HTERT RPE-1 (cell line): ENCODE data around the gene AFG3L2.

Experiments
- in situ Hi-C: fragments of 300-500 bp; cut with MboI; formaldehyde crosslinking; loops from 4 replicates; pipeline ENCODE4 v1.14.3; 2020; ENCODE audit warnings: low sequenced_read_pairs

Gene AFG3L2

DNA sequence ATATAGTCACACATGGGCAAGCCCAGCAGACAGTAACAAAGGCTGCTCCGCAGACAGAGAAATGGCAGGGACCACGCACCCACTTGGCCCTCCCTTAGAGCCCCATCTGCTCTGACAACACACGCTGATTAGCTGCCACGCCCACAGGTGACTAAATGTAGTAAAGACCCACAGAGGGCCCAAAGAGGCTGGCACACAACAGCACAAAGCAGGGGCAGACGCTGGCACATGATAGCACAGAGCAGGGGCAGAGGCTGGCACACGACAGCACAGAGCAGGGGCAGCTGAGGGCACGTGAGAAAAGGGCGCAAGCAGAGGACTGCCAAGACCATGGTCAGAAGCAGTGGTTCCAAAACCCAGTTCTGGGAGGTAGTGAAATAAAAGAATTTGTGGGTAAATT is 10.6 kb downstream of the AFG3L2 start:
- in situ Hi-C loops = no loop called here

GRCh38 chr18:12362473-12363174 is 14.4 kb downstream of the AFG3L2 start:
- in situ Hi-C loops = no loop called here

- in situ Hi-C loops = no loop called here
Measured at GRCh38 chr18:12361770-12362378, 15.2 kb downstream of the AFG3L2 start.

DNA sequence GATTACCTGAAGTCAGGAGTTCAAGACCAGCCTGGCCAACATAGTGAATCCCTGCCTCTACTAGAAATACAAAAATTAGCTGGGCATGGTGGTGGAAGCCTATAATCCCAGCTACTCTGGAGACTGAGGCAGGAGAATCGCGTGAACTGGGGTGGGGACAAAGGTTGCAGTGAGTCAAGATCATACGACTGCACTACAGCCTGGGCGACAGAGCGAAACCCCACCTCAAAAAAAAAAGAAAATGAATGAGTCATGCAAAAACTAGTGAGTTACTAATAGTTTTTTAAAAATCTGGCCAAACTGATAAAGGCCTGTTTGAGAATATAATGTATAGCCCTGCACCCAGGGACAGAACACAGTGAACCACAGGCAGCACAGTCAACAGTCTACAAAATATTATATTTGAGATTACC is 17.5 kb downstream of the AFG3L2 start:
- in situ Hi-C loops = no loop called here

DNA sequence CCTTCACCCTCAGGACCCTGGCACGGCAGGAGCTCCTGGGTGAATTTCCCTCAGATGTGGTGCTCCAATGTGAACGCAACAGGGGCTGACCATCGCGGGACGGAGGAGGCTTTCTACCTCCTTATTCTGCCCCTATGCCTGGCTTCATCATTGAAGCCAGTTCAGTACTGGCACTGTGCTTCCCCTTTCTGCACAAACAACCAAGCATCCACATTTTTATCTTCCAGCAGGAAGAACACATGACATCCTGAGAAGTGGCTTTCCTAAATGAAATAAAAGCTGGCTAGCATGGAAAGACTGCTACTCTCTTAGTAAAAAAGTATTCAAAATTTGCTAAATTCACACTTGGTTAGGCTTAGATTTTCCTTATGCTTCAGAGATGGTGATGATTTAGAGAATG is 24.8 kb downstream of the AFG3L2 start:
- in situ Hi-C loops = no loop called here

GRCh38 chr18:12347895-12348294 is 29.1 kb downstream of the AFG3L2 start:
- in situ Hi-C loops = no loop called here

GRCh38 chr18:12346240-12346565 is 30.8 kb downstream of the AFG3L2 start:
- in situ Hi-C loops = no loop called here

DNA sequence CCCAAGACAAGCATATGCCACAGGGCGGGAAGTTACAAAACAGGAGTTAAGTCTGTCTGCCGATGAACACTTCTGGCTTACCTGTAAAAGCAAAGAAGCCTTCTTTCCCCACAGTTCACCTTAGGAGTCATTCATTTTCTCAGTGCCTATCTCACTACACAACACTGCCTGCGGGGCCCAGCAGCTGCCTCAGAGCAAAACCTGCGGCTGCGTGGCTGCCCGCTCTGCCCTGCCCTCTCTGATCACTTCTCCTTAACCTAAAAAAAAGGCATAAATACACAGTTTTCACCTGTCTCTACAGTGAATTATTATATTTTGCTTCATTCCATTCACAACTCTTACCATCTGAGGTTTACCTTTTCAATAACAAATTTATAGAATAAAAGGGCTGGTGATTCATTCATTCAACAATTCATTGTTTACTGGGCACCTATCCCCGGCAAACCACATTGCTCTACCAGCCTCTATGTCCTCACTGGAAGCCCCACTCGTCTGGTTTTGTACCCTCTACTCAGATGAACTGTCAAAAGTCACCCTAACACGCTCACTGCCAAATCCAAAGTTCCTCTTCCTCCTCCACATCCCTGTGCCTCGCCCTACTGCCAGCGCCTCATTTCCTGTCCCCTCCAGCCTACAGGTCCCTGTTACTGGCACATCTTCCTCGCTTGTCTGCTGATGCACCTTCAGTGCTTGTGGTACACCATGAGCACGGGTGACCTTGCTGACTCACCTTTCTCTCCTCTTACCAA is 31.4 kb downstream of the AFG3L2 start:
- in situ Hi-C loops = no loop called here

DNA sequence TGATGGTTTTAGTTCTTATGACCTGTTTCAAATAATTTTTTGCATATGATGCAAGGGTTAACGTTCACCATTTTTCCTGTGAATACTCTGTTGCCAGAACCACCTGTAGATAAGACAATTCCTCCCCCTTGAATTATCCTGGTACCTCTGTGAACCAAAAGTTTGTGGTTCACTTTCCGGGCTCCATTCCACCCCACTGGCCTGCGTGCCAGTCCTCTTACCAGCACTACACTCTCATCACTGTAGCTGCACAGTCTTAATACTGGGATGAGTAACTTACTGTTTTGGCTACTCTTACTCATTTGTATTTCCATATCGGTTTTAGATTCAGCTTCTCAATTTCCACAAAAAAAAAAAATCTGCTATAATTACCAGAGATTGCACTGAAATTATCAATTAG is 34.4 kb downstream of the AFG3L2 start:
- in situ Hi-C loops = no loop called here

GRCh38 chr18:12340945-12341660 is 35.9 kb downstream of the AFG3L2 start:
- in situ Hi-C loops = no loop called here

GRCh38 chr18:12338382-12338781 is 38.6 kb downstream of the AFG3L2 start:
- in situ Hi-C loops = no loop called here

DNA sequence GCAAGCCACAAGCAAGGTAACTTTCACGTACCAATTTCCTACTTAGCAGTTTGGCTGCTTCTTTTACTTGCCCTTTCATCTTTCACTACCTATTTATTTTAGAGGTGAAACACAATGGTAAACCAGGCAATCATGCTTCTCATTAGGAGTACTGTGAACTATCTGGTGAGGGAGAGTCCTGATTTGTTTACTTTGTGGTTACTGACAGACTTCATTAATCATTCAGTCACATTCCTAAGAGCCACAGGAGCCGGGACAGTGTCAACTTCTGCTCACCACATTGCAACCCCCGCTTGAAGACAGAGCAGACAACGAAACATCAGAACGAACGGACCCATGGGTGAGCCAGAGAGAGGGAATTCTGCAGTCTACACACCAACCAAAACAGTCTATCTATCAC is 40.1 kb downstream of the AFG3L2 start:
- in situ Hi-C loops = no loop called here

GRCh38 chr18:12336171-12336613 is 40.8 kb downstream of the AFG3L2 start:
- in situ Hi-C loops = no loop called here

- in situ Hi-C loops = no loop called here
Measured at GRCh38 chr18:12335503-12335902, 41.5 kb downstream of the AFG3L2 start.

- in situ Hi-C loops = no loop called here
Measured at GRCh38 chr18:12334863-12335262, 42.2 kb downstream of the AFG3L2 start.

DNA sequence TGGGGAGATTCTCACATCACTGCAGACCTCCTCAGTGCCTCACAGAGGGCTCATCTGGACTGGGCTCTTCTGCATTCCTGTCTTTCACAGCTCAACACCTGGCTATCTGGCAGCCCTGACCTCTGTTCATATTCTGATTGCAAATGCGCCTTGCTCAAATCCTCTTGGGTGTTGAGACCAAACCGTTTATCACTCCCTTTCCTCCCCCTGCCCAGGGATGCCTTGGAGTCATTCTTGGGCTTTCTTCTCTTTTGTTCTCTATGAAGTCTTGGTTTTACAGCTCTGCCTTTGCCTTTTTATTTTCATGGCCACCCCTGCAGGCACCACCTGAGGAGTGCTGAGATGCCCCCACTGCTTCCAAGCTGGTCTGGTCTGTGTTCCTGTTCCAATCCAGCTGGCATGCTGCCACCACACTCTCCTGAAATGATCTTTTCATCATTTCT is 42.6 kb downstream of the AFG3L2 start:
- in situ Hi-C loops = no loop called here

DNA sequence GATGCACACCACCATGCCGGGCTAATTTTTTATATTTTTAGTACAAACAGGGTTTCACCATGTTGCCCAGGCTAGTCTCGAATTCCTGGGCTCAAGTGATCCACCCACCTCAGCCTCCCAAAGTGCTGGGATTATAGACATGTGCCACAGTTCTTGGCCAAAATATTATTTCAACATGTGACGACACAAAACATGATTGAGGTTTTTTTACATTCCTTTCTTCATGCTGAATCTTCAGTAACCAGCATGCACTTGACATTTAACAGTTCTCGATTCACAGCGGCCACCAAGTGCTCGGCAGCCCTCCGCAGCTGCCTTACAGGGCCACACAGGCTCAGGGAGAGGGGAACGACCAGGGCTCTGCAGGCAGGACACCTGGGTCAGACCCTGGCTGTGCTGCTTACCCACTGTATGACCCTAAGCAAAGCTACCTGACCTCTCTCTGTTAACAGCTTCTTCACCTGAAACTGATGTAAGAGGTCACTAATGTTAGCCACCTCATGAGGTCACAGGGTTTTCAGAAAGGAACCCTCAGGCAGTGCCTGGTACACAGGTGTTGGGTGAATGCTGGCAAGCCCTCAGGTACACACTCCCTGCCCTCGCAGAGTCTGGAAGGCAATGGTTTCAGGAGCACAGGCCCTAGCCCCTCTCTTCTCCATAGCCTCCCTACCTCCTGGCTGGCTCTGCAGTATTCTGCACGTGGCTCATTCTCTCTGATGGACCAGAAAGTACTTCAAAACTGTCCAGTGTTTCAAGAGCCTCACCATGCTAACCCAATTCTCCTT is 43.3 kb downstream of the AFG3L2 start:
- in situ Hi-C loops = no loop called here

GRCh38 chr18:12330766-12331165 is 46.3 kb downstream of the AFG3L2 start:
- in situ Hi-C loops = no loop called here

DNA sequence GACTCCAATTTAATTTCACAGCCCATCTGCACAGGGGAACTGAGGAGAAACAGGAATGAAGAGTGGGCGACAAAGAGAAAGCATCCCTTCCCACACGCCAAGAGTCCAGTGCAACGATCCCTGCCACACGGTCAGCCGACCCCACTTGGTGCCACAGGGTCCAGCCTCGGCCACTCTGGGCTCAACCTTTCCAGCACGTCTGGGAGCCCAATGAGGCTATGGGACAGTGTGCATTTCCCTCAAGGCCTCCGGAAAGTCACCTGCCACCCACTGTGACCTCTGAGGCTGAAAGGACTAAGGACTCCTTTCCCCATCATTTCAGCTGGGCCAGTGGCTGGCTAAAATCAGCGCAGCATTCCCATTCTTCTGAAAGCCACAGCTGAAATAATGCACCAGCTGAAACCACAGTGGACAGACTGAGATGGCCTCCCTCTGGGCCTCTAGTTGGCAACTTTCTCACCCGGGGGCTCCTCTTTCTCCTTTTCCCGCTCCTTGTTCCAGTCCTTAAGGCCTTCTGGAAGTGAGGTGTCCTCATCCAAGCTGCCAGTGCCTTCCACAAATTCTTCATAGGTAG is 47.8 kb downstream of the AFG3L2 start:
- in situ Hi-C loops = no loop called here

- in situ Hi-C loops = no loop called here
Measured at GRCh38 chr18:12328179-12328823, 48.7 kb downstream of the AFG3L2 start.
